Measurements from ENCODE around the gene EDDM3A. TPM values are rescaled to one million over a fixed set of nuclear protein-coding genes. Genes with fewer than 3 reads are reported as not detected.

The EDDM3A gene
- total and polyA plus RNA-seq, 10 of the 15 experiments (the other 5 are each of a cell fraction or from before 2014, with no cell fraction given), result not detected

DNA sequence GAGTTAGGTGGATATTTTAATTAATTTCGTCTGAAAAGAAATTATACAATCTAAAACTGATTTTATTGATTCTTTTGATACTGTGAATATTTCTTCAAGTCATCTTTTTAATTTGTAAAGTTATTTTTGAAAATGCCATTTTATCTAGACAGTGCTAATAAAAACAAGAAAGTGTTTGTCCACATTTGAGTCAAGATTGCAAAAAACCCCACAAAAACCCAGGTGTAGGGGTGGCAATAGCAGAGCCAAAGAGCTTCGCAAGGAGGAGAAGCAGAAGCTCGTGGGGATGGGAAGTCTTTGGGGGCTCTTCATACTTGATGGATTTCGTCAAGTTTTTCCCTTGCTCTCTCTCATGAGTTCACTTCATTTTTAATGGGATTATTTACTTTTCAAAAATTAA, 41.3 kb downstream of the EDDM3A start:
- WGBS (ENCODE audit: insufficient coverage, insufficient replicate concordance, low lambda C conversion rate, missing lambda C conversion rate), result 29% methylated on average over 4 of the region's 4 CpGs
- CTCF ChIA-PET, result no interaction called here
- FAIRE-seq (no peak), ATAC-seq (no peak), DNase-seq (ENCODE audit: low read depth, low spot score) (no peak)
- Histone ChIP-seq H3K27me3 (replicated peaks in 1 of 2; ENCODE audit: control insufficient read depth in 2 of 2, insufficient read depth in 2 of 2, low read length in 1 of 2) (no peaks in the 10 kb centered on the region), H3K4me1 (ENCODE audit: control insufficient read depth, insufficient read depth, low read length) (peaks cover 5% of the 10 kb centered on the region), H3K9ac (ENCODE audit: control insufficient read depth, insufficient read depth, low read length) (no peak overlapping the region; the same call in 1 of the 2 replicates), H3K36me3 (ENCODE audit: control insufficient read depth in 2 of 2, insufficient read depth in 2 of 2, low read length in 1 of 2) (no peaks in the 10 kb centered on the region), H3K4me2 (ENCODE audit: control insufficient read depth, insufficient read depth) (no peak overlapping the region), H3K79me2 (ENCODE audit: control insufficient read depth, insufficient read depth, low read length) (no peaks in the 10 kb centered on the region), H3K9me3 (replicated peaks; ENCODE audit: control insufficient read depth, insufficient read depth, low read length) (no peaks in the 10 kb centered on the region), H2AFZ (ENCODE audit: control insufficient read depth, low read depth, low read length) (no peak overlapping the region), H3K27ac (ENCODE audit: control insufficient read depth, insufficient read depth) (no peak overlapping the region), H3K4me3 (no peak overlapping the region), H4K20me1 (ENCODE audit: control insufficient read depth, insufficient read depth) (no peaks in the 10 kb centered on the region)
- RAD21 ChIA-PET (ENCODE audit: unreplicated experiment), result no interaction called here
- intact Hi-C loops (cut with micrococcal nuclease; ENCODE audit: unreplicated experiment) (no loop called here), in situ Hi-C loops (cut with MboI) (no loop called here)
- SMC1A ChIA-PET (ENCODE audit: uncharacterized antibody, unreplicated experiment), result no interaction called here
- no TSS peak for BruUV-seq (replicated peaks)
- TF ChIP-seq NFIC (IDR thresholded peaks at IDR 0.05; ENCODE audit: low read depth, low read length) (peak; percentile 35; the same call in 1 of the 2 replicates), RFX5 (IDR thresholded peaks at IDR 0.05; ENCODE audit: low read depth, low read length) (no peak), TCF12 (IDR thresholded peaks at IDR 0.05; ENCODE audit: low read depth, low read length) (no peak), PML (IDR thresholded peaks at IDR 0.05; ENCODE audit: low read length) (no peak), TBL1XR1 (IDR thresholded peaks at IDR 0.05; ENCODE audit: low read depth, low read length) (no peak), DPF2 (IDR thresholded peaks at IDR 0.05) (no peak), ASH2L (IDR thresholded peaks at IDR 0.05; ENCODE audit: borderline replicate concordance, low read depth) (no peak), BHLHE40 (IDR thresholded peaks at IDR 0.05; ENCODE audit: borderline replicate concordance in 1 of 2, low read depth in 2 of 2, low read length in 1 of 2) (no peak), TARDBP (IDR thresholded peaks at IDR 0.05; ENCODE audit: borderline replicate concordance) (no peak), JUND (IDR thresholded peaks at IDR 0.05; ENCODE audit: low read depth, low read length) (no peak), JUNB (IDR thresholded peaks at IDR 0.05) (peak; percentile 66)
- POLR2A ChIA-PET, result no interaction called here

Measured in GM12878 (cell line).